Skeletal muscle cell (primary cell): ENCODE results near the gene BOD1.

Experiments
- DNase-seq: peaks from one replicate; pipeline ENCODE4 v3.0.0-alpha.2; 2010; ENCODE audit warnings: low read depth
- H3K4me3 ChIP-seq: 2 replicates; pipeline ENCODE4 v1.5.1; 2011; ENCODE audit warnings: low read depth, mild to moderate bottlenecking, control low read depth, low read length, moderate library complexity

Gene BOD1

GRCh38 chr5:173616577-173617118 lies at the start of gene BOD1:
TSS of gene BOD1 (minus strand) at chr5:173616650. CDS start at chr5:173616436, 214 bp downstream.
- peak within 1 kb of the TSS; percentile 89 for H3K4me3 ChIP-seq
- peak; percentile 93 for DNase-seq

- DNase-seq: no peak
- no peak overlapping the region for H3K4me3 ChIP-seq
Measured at GRCh38 chr5:173665326-173665725, 48.9 kb upstream of the BOD1 start.

GRCh38 chr5:173664154-173664526 lies 47.7 kb upstream of the BOD1 start:
- H3K4me3 ChIP-seq: no peak overlapping the region
- no peak for DNase-seq

GRCh38 chr5:173663352-173664153 lies 47.1 kb upstream of the BOD1 start:
- no peak for DNase-seq
- H3K4me3 ChIP-seq: no peak overlapping the region

GRCh38 chr5:173662581-173663351 lies 46.3 kb upstream of the BOD1 start:
- H3K4me3 ChIP-seq: no peak overlapping the region
- no peak for DNase-seq

GRCh38 chr5:173660481-173661280 lies 44.2 kb upstream of the BOD1 start:
- no peak for DNase-seq
- H3K4me3 ChIP-seq: no peak overlapping the region

GRCh38 chr5:173659423-173659822 lies 43.0 kb upstream of the BOD1 start:
- no peak overlapping the region for H3K4me3 ChIP-seq
- no peak for DNase-seq

- DNase-seq: no peak
- H3K4me3 ChIP-seq: no peak overlapping the region
Measured at GRCh38 chr5:173657741-173658356, 41.4 kb upstream of the BOD1 start.

GRCh38 chr5:173655196-173655797 lies 38.8 kb upstream of the BOD1 start:
- H3K4me3 ChIP-seq: no peak overlapping the region
- DNase-seq: no peak

GRCh38 chr5:173653822-173654523 lies 37.5 kb upstream of the BOD1 start:
- no peak for DNase-seq
- H3K4me3 ChIP-seq: no peak overlapping the region

GRCh38 chr5:173648308-173648866 lies 31.9 kb upstream of the BOD1 start:
- H3K4me3 ChIP-seq: no peak overlapping the region
- DNase-seq: no peak

- H3K4me3 ChIP-seq: no peak overlapping the region
- DNase-seq: no peak
Measured at GRCh38 chr5:173646692-173647091, 30.2 kb upstream of the BOD1 start.

- no peak overlapping the region for H3K4me3 ChIP-seq
- DNase-seq: no peak
Measured at GRCh38 chr5:173645890-173646574, 29.6 kb upstream of the BOD1 start.

GRCh38 chr5:173645437-173645807 lies 29.0 kb upstream of the BOD1 start:
- DNase-seq: no peak
- no peak overlapping the region for H3K4me3 ChIP-seq

- no peak for DNase-seq
- no peak overlapping the region for H3K4me3 ChIP-seq
Measured at GRCh38 chr5:173644673-173645436, 28.4 kb upstream of the BOD1 start.

- DNase-seq: no peak
- H3K4me3 ChIP-seq: no peak overlapping the region
Measured at GRCh38 chr5:173643964-173644363, 27.5 kb upstream of the BOD1 start.

- no peak for DNase-seq
- no peak overlapping the region for H3K4me3 ChIP-seq
Measured at GRCh38 chr5:173642895-173643481, 26.5 kb upstream of the BOD1 start.
